GM12872 (cell line): Measurements from ENCODE around the gene H3-3A.

Experiments used
- CTCF ChIP-seq: IDR thresholded peaks from 3 replicates; pipeline ENCODE4 v1.5.1; 2011; ENCODE audit warnings: low read depth, mild to moderate bottlenecking, low read length, moderate library complexity; ENCODE audit not compliant: insufficient read depth

Gene H3-3A

GRCh38 chr1:226074046-226074445 is 11.5 kb downstream of the H3-3A start:
- TF ChIP-seq CTCF = no peak

- no peak for TF ChIP-seq CTCF
These were observed 13.9 kb downstream of the H3-3A start for GRCh38 chr1:226076378-226076777.

DNA sequence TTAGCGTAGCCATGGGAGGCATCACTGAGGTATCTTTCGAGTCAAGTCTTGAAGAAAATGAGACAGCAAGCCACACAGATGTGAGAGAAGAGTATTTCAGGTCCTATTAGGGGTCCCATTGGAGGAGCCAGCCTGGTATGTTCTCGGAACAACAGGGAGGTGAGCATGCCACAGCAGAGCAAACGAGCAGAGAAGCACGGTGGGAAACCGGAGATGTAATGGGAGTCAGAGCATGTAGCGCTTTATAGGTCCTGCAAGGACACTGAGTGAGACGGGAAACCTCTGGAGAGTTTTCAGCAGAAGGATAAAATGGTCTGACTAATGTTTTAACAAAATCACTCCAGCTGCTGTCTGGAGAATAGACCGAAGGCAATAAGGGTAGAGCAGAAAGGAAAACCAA is 15.9 kb downstream of the H3-3A start:
- TF ChIP-seq CTCF = no peak

DNA sequence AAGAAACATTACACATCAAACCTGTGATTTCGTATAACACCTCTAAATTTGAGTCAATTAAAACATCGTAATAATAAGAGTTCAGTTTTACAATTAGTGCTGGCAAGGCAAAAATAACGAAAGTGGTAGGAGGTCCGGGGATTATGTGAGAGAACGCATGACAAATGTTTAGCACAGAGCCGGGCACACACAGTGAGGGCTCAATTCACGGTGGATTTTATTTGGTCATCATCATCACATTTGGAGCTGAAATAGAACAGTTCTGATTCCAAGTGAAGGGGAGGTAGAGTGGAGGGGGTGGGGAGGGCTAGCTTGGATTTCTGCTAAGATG is 20.0 kb downstream of the H3-3A start:
- no peak for TF ChIP-seq CTCF

DNA sequence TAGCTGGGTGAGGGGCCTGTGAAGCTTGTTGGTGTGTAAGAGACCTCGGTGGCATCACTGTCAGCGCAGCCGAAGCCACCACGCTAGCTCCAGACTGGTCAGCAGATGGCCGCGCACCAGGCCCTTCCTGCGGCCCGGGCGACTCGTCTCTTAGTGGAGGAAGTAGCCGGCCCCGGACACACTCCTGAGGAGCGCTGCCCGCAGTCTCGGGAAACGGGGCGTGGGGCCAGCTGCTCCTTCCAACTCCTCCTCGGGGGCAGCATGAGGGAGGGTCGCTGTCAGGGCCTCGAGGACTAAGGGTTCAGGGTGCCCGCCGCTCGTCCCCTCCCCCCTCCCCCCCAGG is 20.4 kb downstream of the H3-3A start:
- TF ChIP-seq CTCF = no peak

DNA sequence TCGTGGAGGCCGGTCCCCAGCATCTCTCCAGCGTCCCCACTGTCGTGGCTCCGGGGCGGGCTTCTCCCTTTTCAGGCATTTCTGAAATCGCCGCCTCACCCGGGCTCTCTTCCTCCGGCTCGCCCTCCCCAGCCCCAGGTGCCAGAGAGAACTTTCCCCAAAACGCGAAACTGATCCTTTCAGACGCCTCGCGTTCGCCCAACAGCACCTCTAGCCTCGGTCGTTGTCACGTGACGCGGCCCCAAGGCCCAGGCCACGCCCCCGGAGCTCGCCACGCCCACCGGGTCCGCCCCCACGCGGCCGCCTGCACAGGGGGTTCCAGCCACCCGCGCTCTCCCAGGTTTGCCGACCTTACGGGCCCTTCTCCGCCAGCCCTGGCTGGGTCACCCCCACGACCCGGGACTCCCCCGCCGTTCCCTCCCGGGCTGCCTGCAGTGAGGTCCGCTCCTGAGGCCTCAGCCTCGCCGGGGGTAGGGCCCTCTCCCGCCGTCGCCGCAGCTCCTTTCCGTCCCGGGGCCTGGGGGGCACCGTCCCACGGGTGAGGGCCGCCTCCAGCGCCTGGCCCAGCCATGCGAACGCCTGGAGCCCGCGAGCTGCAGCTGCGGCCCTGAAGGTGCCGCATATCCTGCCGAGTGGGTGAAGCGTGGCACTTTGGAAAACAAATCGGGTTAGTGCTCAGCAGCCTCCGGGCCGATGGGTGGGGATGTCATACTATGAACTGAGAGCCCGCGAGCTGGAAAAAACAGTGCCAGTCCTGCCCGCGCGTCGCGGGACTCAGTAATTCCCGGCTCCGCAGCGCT is 21.0 kb downstream of the H3-3A start:
- no peak for TF ChIP-seq CTCF

DNA sequence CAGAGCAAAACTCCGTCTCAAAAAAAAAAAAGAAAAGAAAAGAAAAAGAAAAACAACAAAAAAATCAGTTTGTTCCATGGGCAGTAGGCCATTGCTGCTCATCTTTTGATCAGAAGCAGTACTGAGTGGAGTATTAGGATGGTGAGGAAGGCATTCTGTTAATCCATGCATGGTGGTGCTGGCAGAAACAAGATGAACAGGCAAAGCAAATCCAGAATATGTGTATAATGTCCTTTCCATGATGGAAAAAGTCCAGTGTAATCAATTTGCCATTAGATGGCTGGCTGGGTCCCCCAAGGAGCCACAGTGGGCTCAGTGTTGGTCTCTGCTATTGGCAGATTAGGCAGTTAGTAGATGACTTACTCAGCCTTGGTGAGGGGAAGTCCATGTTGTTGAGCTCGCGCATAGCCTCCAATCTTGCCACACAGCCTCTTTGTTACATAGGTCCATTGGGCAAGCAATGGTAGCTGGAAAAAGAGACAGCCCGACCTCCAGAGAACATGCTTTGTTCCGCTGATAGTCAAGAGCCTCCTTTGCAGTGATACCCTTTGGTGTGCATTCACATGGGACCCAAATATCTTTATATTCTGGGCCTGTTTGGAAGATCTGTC is 23.3 kb downstream of the H3-3A start:
- TF ChIP-seq CTCF = no peak
